IMR-90 (cell line): ENCODE data around the gene FOXO4. TPM values are rescaled to one million over a fixed set of nuclear protein-coding genes. Genes with fewer than 3 reads are reported as not detected.

ENCODE experiments used
- ATAC-seq: fragments of 200-7000 bp; cut with Tn5 transposase; 2 replicates; pipeline ENCODE4 v1.9.1; 2020; ENCODE audit warnings: low read depth, mild to moderate bottlenecking, moderate library complexity
- BruUV-seq: library from RNA; stranded (reverse); fragments of 400-500 nt; replicated peaks from 2 replicates; lab custom pipeline; 2021; lab: Mats Ljungman, UMichigan
- CTCF ChIA-PET: fragments of 300-600 bp; formaldehyde crosslinking; extraction: SDS; loops from one replicate; lab custom pipeline; 2021; ENCODE audit warnings: antibody characterized with exemption; lab: Yijun Ruan, JAX
- POLR2A ChIA-PET: fragments of 300-600 bp; sonication (Branson Sonifier 250); formaldehyde crosslinking; loops from one replicate; lab custom pipeline; 2022; ENCODE audit warnings: antibody characterized with exemption; ENCODE audit not compliant: unreplicated experiment; lab: Charles Lee
- DNase-seq: peaks from one replicate; pipeline ENCODE4 v3.0.0; 2013
- H2AFZ ChIP-seq: replicated peaks from 2 replicates; pipeline ENCODE3; 2013; ENCODE audit warnings: low read length, mild to moderate bottlenecking; ENCODE audit not compliant: poor library complexity
- H2AK5ac ChIP-seq: 2 replicates; pipeline ENCODE4 v1.6.1; 2013; ENCODE audit warnings: low read depth, low read length, inconsistent platforms
- H2AK9ac ChIP-seq: replicated peaks from 2 replicates; pipeline ENCODE3; 2013; ENCODE audit warnings: mild to moderate bottlenecking, low read depth, low read length, moderate library complexity; ENCODE audit not compliant: poor library complexity
- H2BK120ac ChIP-seq: 2 replicates; pipeline ENCODE4 v1.6.1; 2013; ENCODE audit warnings: low read depth, low read length, inconsistent platforms
- H2BK15ac ChIP-seq: 3 replicates; pipeline ENCODE4 v1.6.1; 2013; ENCODE audit warnings: low read depth, low read length, inconsistent platforms
- H2BK20ac ChIP-seq: 2 replicates; pipeline ENCODE4 v1.6.1; 2013; ENCODE audit warnings: low read depth, mild to moderate bottlenecking, inconsistent platforms, low read length, moderate library complexity
- H2BK5ac ChIP-seq: 2 replicates; pipeline ENCODE4 v1.6.1; 2013; ENCODE audit warnings: mild to moderate bottlenecking, low read depth, low read length, inconsistent platforms; ENCODE audit not compliant: poor library complexity, severe bottlenecking
- H3K14ac ChIP-seq: replicated peaks from 2 replicates; pipeline ENCODE4 v1.6.1; 2013; ENCODE audit warnings: low read depth, low read length, inconsistent platforms
- H3K18ac ChIP-seq: 2 replicates; pipeline ENCODE4 v1.6.1; 2013; ENCODE audit warnings: low read depth, low read length, control low read depth
- H3K23ac ChIP-seq: 2 replicates; pipeline ENCODE4 v1.6.1; 2013; ENCODE audit warnings: low read depth, low read length, inconsistent platforms
- H3K27ac ChIP-seq: 2 replicates; pipeline ENCODE4 v1.5.1; 2013; ENCODE audit warnings: mild to moderate bottlenecking, control low read depth, low read length; ENCODE audit not compliant: insufficient read depth
- H3K27me3 ChIP-seq: 2 replicates; pipeline ENCODE4 v1.6.1; 2013; ENCODE audit warnings: low read length; ENCODE audit not compliant: control insufficient read depth, insufficient read depth
- H3K36me3 ChIP-seq: 2 replicates; pipeline ENCODE4 v1.6.1; 2013; ENCODE audit warnings: low read length, mixed read lengths; ENCODE audit not compliant: control insufficient read depth, insufficient read depth
- H3K4ac ChIP-seq: 2 replicates; pipeline ENCODE4 v1.6.1; 2013; ENCODE audit warnings: low read depth, low read length, inconsistent platforms
- H3K4me1 ChIP-seq: 2 replicates; pipeline ENCODE4 v1.6.1; 2013; ENCODE audit warnings: low read length, mixed read lengths; ENCODE audit not compliant: control insufficient read depth, insufficient read depth
- H3K4me2 ChIP-seq: 2 replicates; pipeline ENCODE4 v1.6.1; 2013; ENCODE audit warnings: low read depth, mild to moderate bottlenecking, control low read depth, low read length, moderate library complexity
- H3K4me3 ChIP-seq: 2 replicates; pipeline ENCODE4 v1.5.1; 2013; ENCODE audit warnings: low read depth, mild to moderate bottlenecking, control low read depth, low read length, moderate library complexity; ENCODE audit not compliant: insufficient read depth
- H3K56ac ChIP-seq: 2 replicates; pipeline ENCODE4 v1.6.1; 2013; ENCODE audit warnings: low read length, inconsistent platforms; ENCODE audit not compliant: insufficient read depth; ENCODE audit errors: extremely low read depth
- H3K79me1 ChIP-seq, 2 experiments: 2 replicates each; pipeline ENCODE4 v1.6.1; 2013; ENCODE audit warnings: low read length in 2 of 2, inconsistent platforms in 1 of 2, low read depth in 1 of 2
- H3K9ac ChIP-seq: 2 replicates; pipeline ENCODE4 v1.6.1; 2013; ENCODE audit warnings: low read depth, low read length, control low read depth
- H3K9me1 ChIP-seq: 2 replicates; pipeline ENCODE4 v1.6.1; 2013; ENCODE audit warnings: low read length, inconsistent platforms; ENCODE audit not compliant: insufficient read depth
- H3K9me3 ChIP-seq: 2 replicates; pipeline ENCODE4 v1.6.1; 2013; ENCODE audit warnings: low read length; ENCODE audit not compliant: control insufficient read depth, insufficient read depth
- H4K20me1 ChIP-seq: 2 replicates; pipeline ENCODE4 v1.6.1; 2013; ENCODE audit warnings: low read length, inconsistent platforms; ENCODE audit not compliant: insufficient read depth
- H4K5ac ChIP-seq: 2 replicates; pipeline ENCODE4 v1.6.1; 2013; ENCODE audit warnings: mild to moderate bottlenecking, low read depth, low read length, control low read depth
- H4K8ac ChIP-seq, 2 experiments: 2 replicates each; pipeline ENCODE4 v1.6.1; 2013; ENCODE audit warnings: low read depth in 2 of 2, low read length in 2 of 2, control low read depth in 1 of 2, inconsistent platforms in 1 of 2
- H4K91ac ChIP-seq: 2 replicates; pipeline ENCODE4 v1.6.1; 2013; ENCODE audit warnings: low read depth, low read length, inconsistent platforms; ENCODE audit not compliant: insufficient read depth
- RFX5 ChIP-seq: IDR thresholded peaks from 2 replicates; pipeline ENCODE4 v1.8.0; 2012; ENCODE audit warnings: low read depth, mild to moderate bottlenecking, low read length, moderate library complexity
- WGBS, 2 experiments: methylation state at CpG; one replicate each; pipeline versions ENCODE4 v1.1.5 to v1.1.7; 2013; ENCODE audit warnings: missing lambda C conversion rate in 2 of 2; ENCODE audit not compliant: insufficient read length in 1 of 2; ENCODE audit errors: extremely low coverage in 2 of 2; 5-methylcytosine and 5-hydroxymethylcytosine counted together
- dilution Hi-C: fragments of 300-500 bp; cut with HindIII; formaldehyde crosslinking; loops from one replicate; pipeline ENCODE4 v1.14.3; 2018; ENCODE audit warnings: low sequenced_read_pairs; ENCODE audit not compliant: unreplicated experiment
- in situ Hi-C: fragments of 300-500 bp; cut with MboI; formaldehyde crosslinking; loops from 3 replicates; pipeline ENCODE4 v1.14.3; 2019; ENCODE audit warnings: low sequenced_read_pairs, inconsistent platforms, mixed read lengths
- intact Hi-C: fragments of 100-400 bp; cut with micrococcal nuclease; formaldehyde crosslinking; loops from 2 replicates; pipeline ENCODE4 v1.10.0; 2022
- polyA plus RNA-seq, 3 experiments: library from polyadenylated mRNA; depleted of rRNA; stranded (reverse); fragments of >200 nt; gene quantifications; 2 replicates each; pipeline ENCODE4 v1.2.3, GENCODE V29; 2012; ENCODE audit warnings: low replicate concordance in 1 of 3
- total RNA-seq: library from RNA; depleted of rRNA; stranded (reverse); fragments of >200 nt; gene quantifications from 2 replicates; pipeline ENCODE4 v1.2.3, GENCODE V29; 2012

FOXO4 gene
- total and polyA plus RNA-seq, 2 of the 4 experiments (the other 2 are of a cell fraction): 2.0 to 2.6 TPM

- no CpG with 5 or more reads among the region's 10 CpGs for WGBS, 2 experiments
- Histone ChIP-seq H3K27ac (no peak overlapping the region), H3K4me1 (no peaks in the 10 kb centered on the region), H2AK9ac (peak overlapping the region; percentile 75), H4K5ac (0 out of 2 replicates have a peak overlapping the region, but pooled peaks have one; percentile 36), H4K20me1 (no peaks in the 10 kb centered on the region), H3K56ac (no peak overlapping the region), H3K27me3 (peaks cover 15% of the 10 kb centered on the region), H2BK15ac (no peak overlapping the region), H3K4me3 (no peak overlapping the region), H2BK120ac (no peak overlapping the region), H3K23ac (no peak overlapping the region), H3K4me2 (no peak overlapping the region), H3K9ac (no peak overlapping the region), H3K9me3 (no peaks in the 10 kb centered on the region), H2AFZ (peak overlapping the region; percentile 54), H3K4ac (no peak overlapping the region), H2BK5ac (no peak overlapping the region), H3K36me3 (no peaks in the 10 kb centered on the region), H3K18ac (no peak overlapping the region), H3K14ac (peak overlapping the region; percentile 59; the same call in 1 of the 2 replicates), H4K8ac (peak overlapping the region in 1 of 2 experiments; percentile 32; a peak in 1 of 4 replicates), H3K79me1 (no peaks in the 10 kb centered on the region), H2AK5ac (no peak overlapping the region), H2BK20ac (no peak overlapping the region), H3K9me1 (no peaks in the 10 kb centered on the region), H4K91ac (no peak overlapping the region)
- intact Hi-C loops (no loop called here), dilution Hi-C loops (no loop called here), in situ Hi-C loops (no loop called here)
- BruUV-seq: no TSS peak
- CTCF ChIA-PET: no interaction called here
- DNase-seq (no peak), ATAC-seq (no peak; the same call in 1 of the 2 replicates)
- POLR2A ChIA-PET: no interaction called here
- no peak for TF ChIP-seq RFX5
Observed at GRCh38 chrX:71103110-71103983, 7.7 kb downstream of the FOXO4 start.
